ENCODE data around the gene ZBTB7C. TPM values are rescaled to one million over a fixed set of nuclear protein-coding genes. Genes with fewer than 3 reads are reported as not detected.

Gene ZBTB7C
- total RNA-seq, 1 donor from 2014 or later, result 2.7 TPM

DNA sequence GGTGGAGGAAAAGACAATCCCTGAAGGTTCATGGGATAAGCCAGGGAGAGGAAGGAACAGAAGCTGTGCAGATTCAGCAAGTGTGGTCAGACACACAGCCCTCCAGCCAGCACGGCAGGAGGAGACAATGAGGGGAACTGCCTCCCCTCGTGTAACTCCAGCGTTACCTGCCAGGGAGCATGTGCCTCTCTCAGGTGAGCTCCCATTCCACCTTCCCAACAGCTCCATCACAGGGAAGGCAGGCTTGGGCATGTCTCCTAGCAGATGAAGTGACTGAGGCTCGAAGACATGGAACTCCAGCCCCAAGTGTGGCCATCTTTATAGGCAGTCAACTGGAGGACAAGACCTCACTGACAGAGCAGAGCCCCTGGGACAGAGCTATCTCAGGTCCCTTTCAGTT, 47.4 kb downstream of the ZBTB7C start:
- no peaks in the 10 kb centered on the region for H3K9me3 ChIP-seq (replicated peaks)
- H3K36me3 ChIP-seq, result no peaks in the 10 kb centered on the region
- H3K27me3 ChIP-seq (ENCODE audit: low read depth), result no peaks in the 10 kb centered on the region
- TF ChIP-seq, protein P1, sequence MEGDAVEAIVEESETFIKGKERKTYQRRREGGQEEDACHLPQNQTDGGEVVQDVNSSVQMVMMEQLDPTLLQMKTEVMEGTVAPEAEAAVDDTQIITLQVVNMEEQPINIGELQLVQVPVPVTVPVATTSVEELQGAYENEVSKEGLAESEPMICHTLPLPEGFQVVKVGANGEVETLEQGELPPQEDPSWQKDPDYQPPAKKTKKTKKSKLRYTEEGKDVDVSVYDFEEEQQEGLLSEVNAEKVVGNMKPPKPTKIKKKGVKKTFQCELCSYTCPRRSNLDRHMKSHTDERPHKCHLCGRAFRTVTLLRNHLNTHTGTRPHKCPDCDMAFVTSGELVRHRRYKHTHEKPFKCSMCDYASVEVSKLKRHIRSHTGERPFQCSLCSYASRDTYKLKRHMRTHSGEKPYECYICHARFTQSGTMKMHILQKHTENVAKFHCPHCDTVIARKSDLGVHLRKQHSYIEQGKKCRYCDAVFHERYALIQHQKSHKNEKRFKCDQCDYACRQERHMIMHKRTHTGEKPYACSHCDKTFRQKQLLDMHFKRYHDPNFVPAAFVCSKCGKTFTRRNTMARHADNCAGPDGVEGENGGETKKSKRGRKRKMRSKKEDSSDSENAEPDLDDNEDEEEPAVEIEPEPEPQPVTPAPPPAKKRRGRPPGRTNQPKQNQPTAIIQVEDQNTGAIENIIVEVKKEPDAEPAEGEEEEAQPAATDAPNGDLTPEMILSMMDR (IDR thresholded peaks at IDR 0.05; ENCODE audit: borderline replicate concordance), result no peak
- intact Hi-C loops (cut with micrococcal nuclease), result no loop called here
- DNase-seq, result no peak
- no peak overlapping the region for H3K4me3 ChIP-seq
- peaks cover 9% of the 10 kb centered on the region for H3K4me1 ChIP-seq
- H3K27ac ChIP-seq (replicated peaks), result no peak overlapping the region

DNA sequence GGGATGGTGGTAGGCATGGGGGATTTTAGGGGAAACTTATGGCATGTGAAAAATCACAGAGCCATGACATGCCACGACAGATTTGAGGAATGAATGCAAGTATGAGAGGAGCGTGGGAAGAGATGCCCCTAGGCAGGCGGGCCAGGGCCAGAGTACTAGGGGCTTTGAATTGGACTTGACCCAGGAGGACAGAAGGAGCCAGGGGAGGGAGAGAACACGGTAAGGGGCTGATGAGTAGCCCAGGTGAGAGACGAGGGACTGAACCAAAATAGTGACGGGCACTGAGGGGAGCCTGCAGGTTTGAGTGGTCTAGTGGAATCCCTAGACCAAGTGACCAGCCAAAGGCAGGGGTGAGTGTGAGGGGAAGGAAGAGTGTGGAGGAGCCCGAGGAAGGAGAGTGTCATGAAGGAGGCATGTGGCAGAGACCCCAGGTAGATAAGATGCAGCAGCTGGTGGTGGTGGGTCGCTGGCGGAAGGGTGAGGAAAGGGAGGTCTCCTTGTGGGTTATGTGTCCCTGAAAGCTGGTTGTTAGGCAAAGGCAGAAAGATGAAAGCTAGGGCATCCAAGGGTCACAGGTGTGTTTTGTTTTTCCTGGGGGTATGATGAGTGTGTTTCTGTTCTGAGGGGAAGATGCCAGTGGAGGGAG, 48.7 kb downstream of the ZBTB7C start:
- H3K4me3 ChIP-seq, result no peak overlapping the region

DNA sequence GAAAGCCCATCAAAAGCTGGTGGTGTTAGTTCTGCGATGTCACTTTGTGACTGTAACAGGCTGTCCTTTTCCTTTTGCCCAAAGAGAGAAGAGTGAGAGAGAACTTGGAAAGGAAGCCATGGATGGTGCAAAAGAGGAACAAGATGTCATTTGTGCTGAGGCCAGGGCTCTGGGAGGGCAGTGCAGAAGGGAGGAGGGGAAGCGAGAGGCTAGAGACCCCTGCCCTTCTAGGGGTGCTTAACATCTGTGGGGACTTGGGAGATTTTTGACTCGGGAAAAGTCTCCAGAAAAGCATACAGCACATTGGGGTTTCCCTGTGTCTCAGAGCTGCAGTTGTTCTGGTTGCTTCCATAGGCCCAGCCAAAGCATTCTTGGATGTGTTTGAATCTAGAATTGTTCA, 49.6 kb downstream of the ZBTB7C start:
- H3K36me3 ChIP-seq, result no peaks in the 10 kb centered on the region
- TF ChIP-seq, protein P1 (IDR thresholded peaks at IDR 0.05; ENCODE audit: borderline replicate concordance), result no peak
- H3K27ac ChIP-seq (replicated peaks), result no peak overlapping the region
- peaks cover 24% of the 10 kb centered on the region for H3K4me1 ChIP-seq
- DNase-seq, result no peak
- H3K9me3 ChIP-seq (replicated peaks), result no peaks in the 10 kb centered on the region
- H3K4me3 ChIP-seq, result no peak overlapping the region
- H3K27me3 ChIP-seq (ENCODE audit: low read depth), result no peaks in the 10 kb centered on the region
- intact Hi-C loops (cut with micrococcal nuclease), result no loop called here

More for the DNA sequence above, 48.7 kb downstream of the ZBTB7C start:
- no peak for DNase-seq
- no peaks in the 10 kb centered on the region for H3K9me3 ChIP-seq (replicated peaks)
- H3K4me1 ChIP-seq, result peaks cover 15% of the 10 kb centered on the region
- TF ChIP-seq, protein P1 (IDR thresholded peaks at IDR 0.05; ENCODE audit: borderline replicate concordance), result no peak
- no peaks in the 10 kb centered on the region for H3K27me3 ChIP-seq (ENCODE audit: low read depth)
- H3K27ac ChIP-seq (replicated peaks), result no peak overlapping the region
- intact Hi-C loops (cut with micrococcal nuclease), result no loop called here
- H3K36me3 ChIP-seq, result no peaks in the 10 kb centered on the region

DNA sequence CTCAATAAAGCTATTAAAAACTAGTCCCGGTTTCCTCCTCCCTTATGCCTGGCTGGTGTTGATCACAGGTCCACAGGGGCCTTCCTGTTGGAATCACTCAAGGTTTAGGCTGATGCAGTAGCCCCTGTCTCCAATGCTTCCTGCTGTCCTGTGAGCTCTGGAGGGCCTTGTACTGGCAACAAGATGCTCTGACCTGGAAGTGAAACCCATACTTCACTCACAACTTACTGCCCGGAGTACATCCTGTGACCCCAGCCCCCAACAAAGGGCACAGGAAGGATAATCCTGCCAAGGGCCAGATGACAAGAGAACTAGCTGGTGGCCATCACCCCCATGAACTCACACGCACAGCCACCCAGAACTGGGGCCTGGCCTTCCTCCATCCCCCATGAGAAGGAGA, 50.3 kb downstream of the ZBTB7C start:
- intact Hi-C loops (cut with micrococcal nuclease), result no loop called here

DNA sequence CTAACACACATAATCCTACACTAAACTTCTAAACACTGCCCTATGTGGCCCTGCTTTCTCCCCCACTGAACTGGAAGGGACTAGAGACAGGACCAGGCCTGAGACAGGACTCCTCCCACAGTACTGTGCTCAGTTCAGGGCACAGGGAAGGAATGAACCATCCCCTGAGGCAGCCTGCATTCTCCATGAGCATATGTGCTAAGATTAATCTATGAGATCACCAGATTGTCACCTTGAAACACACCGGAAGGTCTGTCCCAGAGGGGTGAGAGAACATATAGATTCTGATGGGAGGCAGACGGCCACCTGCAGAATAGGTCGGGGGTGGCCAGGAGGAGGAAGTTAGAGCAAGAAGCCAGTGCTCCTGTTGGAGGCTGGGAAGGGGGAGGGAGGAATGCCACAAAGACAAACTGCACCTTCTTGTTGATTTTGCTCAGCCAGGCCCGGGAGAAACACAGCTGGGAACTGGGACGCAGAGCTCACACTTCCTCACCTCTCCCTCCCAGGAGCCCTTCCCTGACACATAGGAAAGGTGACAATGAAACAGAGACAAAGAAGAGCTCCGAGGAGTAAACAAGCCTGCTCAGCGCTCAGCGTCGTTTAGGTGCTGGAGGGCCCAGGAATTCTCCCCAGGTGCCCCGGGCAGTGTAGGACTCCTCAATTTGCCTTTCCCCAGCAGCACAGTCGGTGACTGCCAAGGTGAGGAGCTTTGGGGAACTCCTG, 52.1 kb downstream of the ZBTB7C start:
- no peak overlapping the region for H3K27ac ChIP-seq (replicated peaks)
- no peaks in the 10 kb centered on the region for H3K36me3 ChIP-seq
- peaks cover 26% of the 10 kb centered on the region for H3K4me1 ChIP-seq
- intact Hi-C loops (cut with micrococcal nuclease), result no loop called here
- DNase-seq, result no peak
- TF ChIP-seq, protein P1 (IDR thresholded peaks at IDR 0.05; ENCODE audit: borderline replicate concordance), result no peak
- no peaks in the 10 kb centered on the region for H3K9me3 ChIP-seq (replicated peaks)
- no peaks in the 10 kb centered on the region for H3K27me3 ChIP-seq (ENCODE audit: low read depth)
- H3K4me3 ChIP-seq, result no peak overlapping the region

More for the DNA sequence above, 50.3 kb downstream of the ZBTB7C start:
- Histone ChIP-seq H3K36me3 (no peaks in the 10 kb centered on the region), H3K9me3 (replicated peaks) (no peaks in the 10 kb centered on the region), H3K4me3 (no peak overlapping the region), H3K27ac (replicated peaks) (no peak overlapping the region), H3K27me3 (ENCODE audit: low read depth) (no peaks in the 10 kb centered on the region), H3K4me1 (peaks cover 26% of the 10 kb centered on the region)
- DNase-seq, result no peak
- TF ChIP-seq, protein P1 (IDR thresholded peaks at IDR 0.05; ENCODE audit: borderline replicate concordance), result no peak

Measured in left ventricle myocardium inferior (tissue), 1 donor.